Fibroblast of peridontal ligament (primary cell): ENCODE data around the gene HSPG2.
"Not testable (repeated sequence)": the region's sequence is repeated elsewhere in the genome, so short reads cannot be mapped to it uniquely, and the experiment has no call there.

ENCODE experiments used
- DNase-seq: peaks from one replicate; pipeline ENCODE4 v3.0.0-alpha.2; 2010; ENCODE audit errors: extremely low read depth

The HSPG2 gene

DNA sequence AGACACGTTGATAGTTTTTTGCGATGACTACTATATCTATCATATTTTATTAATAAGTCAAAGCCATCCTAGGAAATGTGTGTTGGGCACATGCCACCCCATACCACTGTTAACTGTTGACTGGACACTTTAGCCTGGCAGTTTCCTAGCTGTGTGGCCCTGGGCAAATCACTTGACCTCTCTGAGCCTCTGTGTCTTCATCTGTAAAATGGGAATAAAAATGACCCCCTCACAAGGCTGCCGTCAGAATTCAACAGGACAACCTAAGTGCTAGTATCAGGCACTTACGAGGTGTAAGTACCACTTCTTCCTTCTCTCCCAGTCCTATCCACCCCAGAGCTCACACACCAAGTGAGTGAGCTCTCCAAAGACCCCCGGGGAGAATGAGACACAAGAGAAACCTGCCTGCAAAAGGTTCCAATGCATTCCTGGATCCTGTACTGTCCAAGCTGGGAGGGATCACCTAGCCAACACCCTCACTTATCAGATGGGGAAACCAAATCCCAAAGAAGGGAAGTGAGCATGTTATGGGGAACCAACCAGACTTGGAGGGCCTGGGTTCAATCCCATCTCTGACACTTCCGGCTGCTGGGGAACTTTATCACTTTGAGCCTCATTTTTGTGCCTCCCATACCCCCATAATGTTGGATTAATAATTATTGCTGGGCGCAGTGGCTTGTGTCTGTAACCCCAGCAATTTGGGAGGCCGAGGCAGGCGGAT, 24.9 kb downstream of the HSPG2 start:
- DNase-seq = no peak

DNA sequence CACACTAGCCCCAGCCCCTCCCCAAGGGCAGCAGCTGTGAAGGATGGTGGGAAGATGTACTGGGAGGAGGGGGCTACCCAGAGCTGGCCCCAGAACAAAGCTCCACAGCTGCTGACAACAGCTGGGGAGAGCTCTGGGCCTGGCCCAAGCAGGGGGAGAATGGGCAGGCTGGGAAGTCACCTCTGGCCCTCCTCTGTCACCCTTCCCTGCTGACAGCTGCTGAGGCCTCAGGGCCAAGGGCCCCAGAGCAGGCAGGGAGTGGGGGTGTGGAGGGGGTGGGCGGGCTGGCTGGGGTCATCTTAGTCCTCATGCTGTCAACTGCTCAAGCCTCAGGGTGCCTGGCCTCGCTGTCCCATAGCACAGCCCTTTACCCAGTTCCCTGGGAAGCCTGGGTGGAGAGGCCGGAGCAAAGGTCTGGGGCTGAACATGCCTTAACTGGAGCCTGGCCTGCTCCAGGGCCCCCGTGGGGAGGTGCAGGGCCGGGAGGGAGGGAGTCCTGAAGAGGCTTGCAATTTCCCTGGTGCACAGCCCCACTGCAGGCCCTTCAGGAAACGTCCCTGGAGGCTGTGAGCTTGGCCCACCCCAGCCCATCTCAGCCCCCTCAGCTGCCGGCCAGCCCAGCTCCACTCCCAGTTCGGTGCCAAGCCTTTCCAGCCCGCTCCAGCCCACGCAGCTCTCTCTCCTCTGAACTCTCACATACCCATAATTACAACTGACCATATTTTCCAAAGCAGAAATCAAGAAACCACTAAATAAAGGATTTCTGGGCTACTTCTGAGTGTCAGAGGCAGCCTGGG, 25.7 kb downstream of the HSPG2 start:
- DNase-seq = peak; percentile 75

DNA sequence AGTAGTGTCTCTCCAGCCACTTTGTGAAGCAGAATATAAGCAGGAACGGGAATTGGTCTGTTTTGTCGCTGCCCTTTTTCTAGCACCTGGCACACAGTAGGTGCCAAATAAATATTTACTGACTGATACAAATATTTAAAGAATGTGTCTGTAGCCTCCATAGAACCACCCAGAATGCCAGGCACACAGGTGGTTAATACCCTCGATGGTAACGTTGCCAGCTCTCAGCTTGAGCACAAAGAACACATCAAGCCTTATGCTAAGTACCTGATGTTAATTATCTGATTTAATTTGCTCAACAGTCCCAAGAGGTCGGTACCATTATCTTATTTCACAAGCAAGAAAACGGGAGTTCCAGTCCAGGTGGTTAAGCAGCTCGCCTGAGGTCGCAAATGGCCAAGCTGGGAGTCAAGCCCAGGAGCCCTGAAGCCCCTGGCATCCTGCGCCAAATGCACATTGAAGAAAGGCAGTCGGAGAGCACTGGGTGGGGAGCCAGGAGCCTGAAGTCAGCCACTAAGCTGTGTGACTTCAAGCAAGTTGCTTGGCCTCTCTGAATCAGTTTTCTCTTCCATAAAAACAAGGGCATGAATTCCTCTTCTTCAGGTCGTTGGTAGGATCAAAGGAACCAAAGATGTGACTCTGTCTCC, 26.4 kb downstream of the HSPG2 start:
- no peak for DNase-seq

DNA sequence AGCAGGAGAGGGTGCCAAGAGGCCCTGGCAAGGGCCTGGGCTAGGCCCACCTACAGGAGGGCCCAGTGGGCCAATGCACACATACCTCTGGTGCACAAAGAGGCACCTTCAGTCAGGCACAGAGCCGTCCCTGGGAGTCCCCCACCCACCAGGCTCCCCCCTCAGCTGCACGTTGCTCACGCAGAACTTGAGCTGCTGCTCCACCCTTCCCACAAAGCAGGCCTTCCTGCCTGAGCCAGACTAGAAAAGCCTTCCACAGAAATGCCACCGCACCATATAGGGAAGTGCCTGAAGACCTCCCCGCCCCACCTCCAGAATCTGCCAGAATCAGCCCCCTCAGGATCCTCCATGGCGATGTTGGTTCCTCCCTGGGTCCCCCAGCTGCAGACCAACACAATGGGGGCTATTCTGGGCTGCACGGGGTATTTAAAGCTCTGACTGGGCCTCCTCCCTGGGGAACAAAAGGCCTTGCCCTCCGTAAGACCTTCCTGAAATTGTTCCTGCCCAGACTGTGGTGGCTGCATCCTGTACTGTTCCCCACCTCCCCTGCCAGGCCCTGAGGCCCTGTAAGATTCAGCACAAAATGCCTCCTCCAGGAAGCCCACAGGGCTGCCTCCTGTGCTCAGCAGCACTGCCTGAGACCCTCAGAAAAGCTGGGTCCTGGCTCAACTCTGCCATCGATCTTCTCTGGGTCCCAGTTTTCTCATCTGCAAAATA, 27.2 kb downstream of the HSPG2 start:
- DNase-seq = peak; percentile 82

DNA sequence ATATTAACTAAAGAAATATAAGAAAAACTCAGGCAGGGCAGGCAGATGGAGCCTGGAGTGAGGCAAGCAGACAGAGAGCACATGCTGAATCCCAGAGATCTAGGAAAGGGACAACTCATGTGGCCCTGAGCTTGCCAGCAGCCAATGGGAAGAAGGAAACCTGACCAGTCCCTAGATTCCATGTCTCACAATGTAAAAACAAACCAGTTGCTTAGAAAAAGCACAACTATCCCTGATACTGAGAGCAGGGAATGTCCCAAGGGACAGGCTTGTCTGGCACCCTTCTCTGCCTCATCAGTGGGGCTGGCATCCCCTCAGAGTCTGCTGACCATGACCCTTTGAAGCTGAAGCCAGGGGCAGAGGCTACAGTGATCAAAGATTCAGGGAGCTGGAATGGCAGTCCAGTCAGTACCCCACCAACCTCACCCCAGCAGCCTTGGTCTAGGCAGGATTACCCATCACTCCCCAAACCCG, 27.8 kb downstream of the HSPG2 start:
- DNase-seq = peak; percentile 85

DNA sequence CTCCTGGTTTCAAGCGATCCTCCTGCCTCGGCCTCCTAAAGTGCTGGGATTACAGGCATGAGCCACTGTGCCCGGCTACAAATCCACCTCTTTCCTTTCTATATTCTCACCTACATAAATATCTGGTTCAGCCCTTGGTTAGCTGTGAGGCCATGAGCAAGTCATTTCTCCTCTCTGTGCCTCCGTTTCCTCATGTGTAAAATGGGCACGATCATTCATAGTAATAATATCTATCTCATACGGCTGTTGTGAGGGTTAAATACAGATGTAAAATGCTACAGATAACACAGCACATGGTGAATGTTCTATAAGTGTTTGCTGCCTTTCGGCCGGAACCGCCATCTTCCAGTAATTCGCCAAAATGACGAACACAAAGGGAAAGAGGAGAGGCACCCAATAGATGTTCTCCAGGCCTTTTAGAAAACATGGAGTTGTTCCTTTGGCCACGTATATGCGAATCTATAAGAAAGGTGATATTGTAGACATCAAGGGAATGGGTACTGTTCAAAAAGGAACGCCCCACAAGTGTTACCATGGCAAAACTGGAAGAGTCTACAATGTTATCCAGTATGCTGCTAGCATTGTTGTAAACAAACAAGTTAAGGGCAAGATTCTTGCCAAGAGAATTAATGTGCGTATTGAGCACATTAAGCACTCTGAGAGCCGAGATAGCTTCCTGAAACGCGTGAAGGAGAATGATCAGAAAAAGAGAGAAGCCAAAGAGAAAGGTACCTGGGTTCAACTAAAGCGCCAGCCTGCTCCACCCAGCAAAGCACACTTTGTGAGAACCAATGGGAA, 29.2 kb downstream of the HSPG2 start:
- not testable (repeated sequence) for DNase-seq

DNA sequence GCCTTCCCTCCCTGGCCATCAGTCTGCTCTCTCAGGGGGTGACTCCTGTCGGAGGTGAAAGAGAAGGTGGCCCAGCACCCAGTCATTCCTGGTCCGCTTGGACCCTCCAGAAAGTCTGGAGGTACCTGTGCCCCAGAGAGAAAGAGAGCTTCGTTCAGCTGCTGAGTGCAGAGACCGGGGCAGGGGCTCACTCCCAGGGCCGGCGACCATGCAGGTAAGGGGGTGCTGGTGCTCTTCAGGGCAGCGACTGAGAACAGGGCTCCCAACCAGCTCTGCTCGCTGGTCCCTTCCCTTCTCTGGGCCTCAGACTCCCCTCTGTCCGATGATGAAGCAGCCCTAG, 30.1 kb downstream of the HSPG2 start:
- DNase-seq = no peak

DNA sequence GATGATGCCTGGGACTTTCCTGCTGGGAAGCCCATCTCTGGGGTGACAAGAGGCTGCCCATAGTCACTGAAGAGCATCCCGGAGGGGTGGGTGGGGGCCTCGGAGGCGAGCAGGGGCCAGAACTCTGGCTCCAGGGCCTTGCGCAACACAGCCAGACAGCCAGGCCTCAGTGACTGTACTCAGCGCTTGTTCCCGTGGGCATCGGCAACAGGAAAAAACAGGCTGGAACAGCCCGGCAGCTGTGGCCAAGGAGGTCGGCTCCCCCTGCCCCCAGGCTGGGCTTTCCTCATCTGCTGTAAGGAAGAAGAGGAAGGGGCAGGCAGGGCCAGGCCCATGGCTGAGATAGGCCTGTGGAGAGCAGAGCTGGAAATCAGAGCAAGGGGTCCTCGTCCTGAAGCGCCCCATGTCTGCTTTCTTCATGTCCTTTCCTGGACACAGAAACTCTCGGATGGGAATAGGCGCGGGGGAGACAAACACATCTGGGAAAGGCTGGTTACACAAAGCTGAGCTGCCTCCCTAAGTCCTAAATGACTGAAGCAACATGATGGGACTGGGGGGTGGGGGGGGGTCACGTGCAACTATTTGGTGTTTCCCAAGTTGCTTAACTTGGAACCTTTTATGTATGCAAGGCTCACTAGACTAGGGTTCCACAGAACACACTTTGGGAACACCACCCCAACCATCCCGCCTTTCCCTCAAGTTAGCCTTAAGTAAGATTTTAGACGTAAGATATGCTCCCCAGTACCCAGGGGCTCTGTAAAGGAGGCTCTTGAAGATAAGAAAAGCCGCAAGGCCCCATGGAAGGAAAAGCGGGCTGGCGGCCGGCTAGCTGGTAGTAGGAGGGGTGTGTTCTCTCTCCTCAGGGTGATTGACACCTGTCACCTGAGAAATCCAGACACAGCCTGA, 30.7 kb downstream of the HSPG2 start:
- peak; percentile 39 for DNase-seq

DNA sequence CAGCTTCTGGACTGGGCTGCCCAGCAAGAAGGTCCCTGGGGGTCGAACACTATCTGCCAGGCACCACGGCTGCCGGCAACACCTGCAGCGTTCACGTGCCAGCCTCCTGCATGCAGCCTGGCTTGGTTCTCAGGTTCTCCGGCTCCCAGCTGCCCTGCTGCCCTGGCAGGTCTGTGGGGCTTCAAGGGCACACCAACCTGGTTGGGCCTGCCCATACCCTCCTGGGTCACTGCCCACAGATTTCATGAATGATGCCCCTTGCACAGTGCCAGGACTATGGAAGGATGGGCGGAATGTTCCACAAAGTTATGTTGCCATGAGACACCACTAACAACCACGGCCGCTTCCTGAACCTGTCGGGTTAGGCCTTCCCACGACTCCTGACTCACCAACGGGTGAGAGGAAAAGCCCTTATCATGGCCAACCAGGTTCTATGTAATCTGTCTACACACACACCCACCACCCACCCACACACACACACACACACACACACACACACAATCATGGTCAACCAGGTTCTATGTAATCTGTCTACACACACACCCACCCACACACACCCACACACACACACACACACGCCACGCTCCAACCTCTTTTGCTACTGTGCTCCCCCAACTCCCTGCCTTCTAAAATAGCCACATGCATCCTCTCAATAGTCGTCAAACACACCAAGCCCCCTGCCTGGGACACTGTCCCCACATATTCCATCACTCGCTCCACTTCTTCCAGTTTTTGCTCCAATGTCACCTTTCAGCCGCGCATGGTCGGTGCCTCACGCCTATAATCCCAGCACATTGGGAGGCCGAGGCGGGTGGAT, 32.2 kb downstream of the HSPG2 start:
- DNase-seq = peak; percentile 48

DNA sequence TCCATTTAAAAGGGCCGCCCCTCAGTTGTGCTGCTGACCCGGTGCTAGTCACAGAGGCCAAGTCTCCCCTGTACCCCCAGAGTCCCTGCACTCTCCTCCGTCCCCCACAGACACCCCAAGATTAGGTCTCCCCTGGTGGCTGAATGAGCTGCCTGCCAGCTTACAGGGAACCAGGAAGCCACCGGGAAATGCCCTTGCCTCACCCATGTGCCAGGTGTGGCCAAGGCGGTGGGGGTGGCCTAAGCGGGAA, 32.7 kb downstream of the HSPG2 start:
- DNase-seq = no peak

DNA sequence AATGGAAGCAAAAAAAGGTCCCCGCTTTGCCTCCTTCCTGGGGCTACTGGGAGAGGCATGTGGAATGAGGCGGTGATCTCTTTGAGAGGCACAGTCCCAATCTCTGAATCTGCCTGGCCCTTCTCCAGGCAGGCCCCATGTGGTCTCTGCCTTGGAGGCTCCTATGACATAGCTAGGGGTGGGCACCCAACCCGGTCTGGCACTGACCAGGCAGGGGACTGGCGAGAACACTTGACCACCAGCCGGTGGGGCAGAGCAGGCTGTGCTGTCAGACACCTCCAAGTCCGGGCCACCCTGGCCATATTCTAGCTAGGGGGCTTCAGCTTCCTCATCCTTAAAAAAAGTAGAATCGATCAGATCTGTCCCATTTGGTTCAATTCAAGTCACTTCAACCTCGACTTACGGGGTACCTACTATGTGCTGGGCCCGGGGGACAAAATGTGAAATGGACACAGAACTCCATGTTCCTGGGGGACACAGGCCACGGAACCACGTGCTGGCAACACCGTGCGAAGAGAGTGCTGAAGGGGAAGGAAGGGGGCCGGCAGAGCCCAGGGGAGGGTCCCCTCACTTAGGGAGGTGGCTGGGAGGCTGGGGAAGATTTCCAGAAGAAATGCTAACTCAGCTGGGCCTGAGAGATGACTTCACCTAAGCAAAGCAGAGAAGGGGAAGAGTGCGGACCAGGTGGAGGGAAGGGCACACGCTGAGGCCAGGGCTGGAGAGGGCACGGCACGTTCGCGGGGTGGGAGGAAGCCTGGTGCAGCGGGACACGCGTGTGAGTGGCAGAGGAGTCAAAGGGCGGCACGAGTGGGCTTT, 33.3 kb downstream of the HSPG2 start:
- DNase-seq = no peak

DNA sequence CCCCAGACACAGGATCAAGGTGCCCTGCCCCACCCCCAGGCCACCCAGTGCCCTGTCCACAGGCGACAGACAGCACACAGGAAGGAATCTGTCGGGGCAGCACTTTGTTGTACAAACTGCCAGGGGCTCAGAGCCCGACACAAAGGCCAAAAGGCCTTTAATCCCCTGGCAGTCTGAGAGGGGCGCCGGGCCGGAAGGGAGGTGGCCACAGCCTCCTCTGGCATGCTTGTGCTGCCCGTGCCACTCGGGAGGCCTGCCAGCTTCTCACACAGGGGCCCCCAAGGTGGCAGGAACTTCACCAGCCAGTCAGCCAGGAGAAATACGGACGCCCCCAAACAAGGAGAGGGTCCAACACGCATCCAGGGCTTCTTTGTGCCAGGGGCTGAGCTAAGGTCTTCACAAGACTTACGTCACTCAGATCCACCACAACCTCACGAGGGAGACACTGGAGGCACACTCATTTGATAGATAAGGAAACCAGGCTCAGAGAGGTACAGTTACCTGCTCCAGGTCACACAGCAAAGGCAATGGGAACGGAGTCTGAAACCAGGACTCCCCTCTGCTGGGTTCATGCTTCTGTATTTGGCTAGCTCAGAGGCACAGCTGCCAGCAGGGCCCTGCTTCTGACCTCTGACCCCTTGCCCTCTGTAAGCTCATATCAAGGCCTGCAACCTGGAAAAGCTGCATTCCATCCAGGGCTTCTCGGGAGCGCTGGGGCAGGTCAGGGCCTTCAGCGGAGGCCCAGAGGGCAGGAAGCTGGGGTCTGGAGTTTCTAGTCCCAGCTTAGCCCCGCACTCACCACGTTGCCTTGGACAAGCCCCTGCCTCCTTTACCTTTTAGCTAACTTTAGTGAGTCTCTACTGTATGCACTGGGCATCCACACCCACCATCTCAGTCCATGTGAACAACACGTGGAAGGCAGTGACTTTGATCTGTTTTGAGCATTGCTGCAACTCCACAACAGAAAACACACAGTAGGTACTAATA, 34.8 kb downstream of the HSPG2 start:
- DNase-seq = no peak

DNA sequence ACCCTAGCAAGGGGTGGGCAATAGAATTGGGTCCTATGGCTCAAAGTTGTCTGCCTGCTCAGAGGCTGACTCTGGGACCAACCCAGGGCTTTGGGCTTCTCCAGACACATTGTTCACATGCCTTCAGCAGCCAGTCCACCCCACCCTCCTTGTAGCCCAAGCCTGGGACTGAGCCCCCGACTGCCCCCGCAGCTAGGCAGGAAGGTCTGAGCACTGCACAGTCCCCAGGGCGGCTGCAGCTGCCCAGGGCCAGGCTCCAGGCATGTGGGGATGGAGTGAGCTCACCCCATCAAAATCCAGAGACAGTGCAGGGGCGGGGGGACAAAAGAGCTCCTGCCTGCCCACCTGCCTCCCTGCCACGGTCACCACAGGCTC, 35.6 kb downstream of the HSPG2 start:
- no peak for DNase-seq

DNA sequence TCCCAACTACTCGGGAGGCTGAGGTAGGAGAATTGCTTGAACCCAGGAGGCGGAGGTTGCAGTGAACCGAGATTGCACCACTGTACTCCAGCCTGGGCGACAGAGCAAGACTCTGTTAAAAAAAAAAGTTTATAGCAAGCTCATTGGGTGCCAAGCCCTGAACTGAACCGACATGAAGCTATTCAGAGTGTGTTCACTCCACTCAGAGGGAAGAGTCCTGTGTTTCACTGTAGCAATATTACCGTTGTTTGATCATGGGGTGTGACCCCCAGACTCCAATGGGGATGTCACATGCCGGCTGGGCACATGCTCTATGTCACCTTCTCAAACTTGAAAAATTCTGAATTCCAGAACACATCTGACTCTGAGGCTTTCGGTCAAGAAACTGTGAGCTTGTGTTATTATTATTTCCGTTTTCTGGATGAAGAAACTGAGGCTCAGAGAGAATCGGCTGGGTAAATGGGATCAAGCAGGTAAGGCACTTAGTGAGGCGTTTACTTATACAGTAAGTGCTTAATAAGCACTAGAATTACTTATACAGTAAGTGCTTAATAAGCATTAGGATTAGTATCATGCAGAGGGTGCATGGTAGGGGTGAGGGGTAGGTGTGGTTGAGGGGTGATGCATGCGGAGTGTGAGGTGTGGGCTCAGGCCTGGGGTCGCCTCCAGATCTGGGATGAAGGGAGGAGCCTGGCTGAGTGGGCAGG, 36.2 kb downstream of the HSPG2 start:
- DNase-seq = no peak

DNA sequence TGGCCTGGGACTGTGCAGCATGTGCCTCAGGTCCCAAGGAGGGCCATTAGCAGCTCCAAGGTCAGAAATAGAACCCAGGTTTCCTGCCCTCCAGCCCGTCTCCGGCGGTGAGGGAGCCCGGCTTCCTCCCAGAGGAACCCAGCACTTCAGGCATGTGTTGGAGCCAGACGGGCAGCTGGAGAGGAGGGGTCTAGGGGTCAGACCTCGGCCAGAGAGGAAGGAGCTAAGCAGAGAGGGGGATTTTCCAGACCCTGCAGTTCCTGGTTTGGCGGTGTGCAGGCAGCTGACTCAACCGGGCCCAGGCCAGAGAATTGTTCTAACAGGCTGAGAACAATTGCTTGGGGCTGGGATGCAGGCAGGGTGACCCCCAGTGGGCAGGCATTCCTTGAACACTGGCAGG, 37.1 kb downstream of the HSPG2 start:
- no peak for DNase-seq

DNA sequence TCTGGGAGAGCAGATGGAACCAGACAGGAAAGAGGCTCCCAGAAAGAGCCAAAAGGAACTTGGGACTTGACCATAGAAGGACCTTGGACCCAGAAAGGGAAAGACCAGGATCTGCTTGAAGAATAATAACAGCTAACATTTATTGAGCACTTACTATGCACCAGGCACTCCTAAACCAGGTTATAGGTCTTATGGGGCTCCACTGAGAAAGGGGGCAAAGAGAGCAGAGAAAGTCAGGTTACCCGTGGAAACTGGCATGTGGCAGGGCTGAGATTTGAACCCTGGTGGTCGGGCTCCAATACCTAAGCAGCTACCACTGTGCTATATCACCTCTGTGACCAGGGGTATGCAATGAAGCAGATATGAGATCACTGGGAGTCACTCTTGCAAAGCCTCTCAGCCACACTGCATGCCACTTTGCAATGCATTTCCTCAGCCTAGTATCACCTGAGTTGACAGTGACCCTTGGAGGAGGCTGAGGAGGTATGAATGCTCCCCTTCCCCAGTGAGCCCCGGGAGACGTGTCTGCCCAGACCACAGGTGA, 37.8 kb downstream of the HSPG2 start:
- DNase-seq = no peak
